H54 (cell line): ENCODE data around the gene ABCC1.
"Not testable (repeated sequence)": the region's sequence is repeated elsewhere in the genome, so short reads cannot be mapped to it uniquely, and the experiment has no call there.

Experiments
- DNase-seq: peaks from one replicate; pipeline ENCODE4 v3.0.0; 2011; ENCODE audit warnings: low spot score, mixed read lengths; ENCODE audit not compliant: insufficient read length
- FAIRE-seq: peaks from 3 replicates; lab custom pipeline; 2011; peaks lifted over from hg19 to GRCh38; lab: Jason Lieb, UNC
- POLR2A ChIP-seq: IDR thresholded peaks from 2 replicates; pipeline ENCODE4 v1.6.1; 2011; ENCODE audit warnings: low read depth, mild to moderate bottlenecking, low read length

ABCC1 gene

GRCh38 chr16:16166949-16167348 is 217.5 kb downstream of the ABCC1 start:
- no peak for TF ChIP-seq POLR2A
- DNase-seq, result no peak
- FAIRE-seq, result no peak

GRCh38 chr16:16167927-16168326 is 218.5 kb downstream of the ABCC1 start:
- DNase-seq (no peak), FAIRE-seq (no peak)
- no peak for TF ChIP-seq POLR2A

- FAIRE-seq, result no peak
- no peak for DNase-seq
- no peak for TF ChIP-seq POLR2A
Measured at GRCh38 chr16:16168431-16168830, 219.0 kb downstream of the ABCC1 start.

- DNase-seq, result no peak
- no peak for TF ChIP-seq POLR2A
- no peak for FAIRE-seq
Measured at GRCh38 chr16:16169615-16170014, 220.2 kb downstream of the ABCC1 start.

- no peak for TF ChIP-seq POLR2A
- FAIRE-seq, result no peak
- no peak for DNase-seq
Measured at GRCh38 chr16:16171332-16171919, 222.0 kb downstream of the ABCC1 start.

- no peak for FAIRE-seq
- TF ChIP-seq POLR2A, result no peak
Measured at GRCh38 chr16:16172991-16173390, 223.6 kb downstream of the ABCC1 start.

GRCh38 chr16:16175296-16175695 is 225.9 kb downstream of the ABCC1 start:
- DNase-seq, result no peak
- no peak for FAIRE-seq
- no peak for TF ChIP-seq POLR2A

More at GRCh38 chr16:16172991-16173390, 223.6 kb downstream of the ABCC1 start:
- no peak for DNase-seq

GRCh38 chr16:16176328-16176727 is 226.9 kb downstream of the ABCC1 start:
- no peak for FAIRE-seq
- TF ChIP-seq POLR2A, result no peak
- DNase-seq, result no peak

GRCh38 chr16:16178455-16179162 is 229.2 kb downstream of the ABCC1 start:
- FAIRE-seq, result no peak
- DNase-seq, result no peak
- no peak for TF ChIP-seq POLR2A

- not testable (repeated sequence) for DNase-seq, FAIRE-seq
Measured at GRCh38 chr16:16181748-16182147, 232.3 kb downstream of the ABCC1 start.

- DNase-seq (no peak), FAIRE-seq (no peak)
- no peak for TF ChIP-seq POLR2A
Measured at GRCh38 chr16:16182918-16183317, 233.5 kb downstream of the ABCC1 start.

GRCh38 chr16:16183562-16183961 is 234.1 kb downstream of the ABCC1 start:
- TF ChIP-seq POLR2A, result no peak
- FAIRE-seq (no peak), DNase-seq (no peak)

- DNase-seq (no peak), FAIRE-seq (no peak)
- TF ChIP-seq POLR2A, result no peak
Measured at GRCh38 chr16:16184594-16184993, 235.2 kb downstream of the ABCC1 start.

- no peak for FAIRE-seq
- no peak for TF ChIP-seq POLR2A
- no peak for DNase-seq
Measured at GRCh38 chr16:16185095-16185494, 235.7 kb downstream of the ABCC1 start.

GRCh38 chr16:16186820-16187219 is 237.4 kb downstream of the ABCC1 start:
- DNase-seq (no peak), FAIRE-seq (no peak)
- TF ChIP-seq POLR2A, result no peak
